Tibial artery (tissue), 4 donors: Measurements from ENCODE around the gene CCBE1.

Experiments used
- DNase-seq, 2 donors: peaks; one replicate each; pipeline ENCODE4 v3.0.0-alpha.2; 2019
- H3K27ac ChIP-seq, 2 donors: fragments of 200-600 bp; sonication (generic) in 1 of 2; 1 replicate in 1 of 2; 2 replicates in 1 of 2; pipeline ENCODE4 v1.5.1; 2018 to 2019; ENCODE audit warnings: mild to moderate bottlenecking in 1 of 2
- H3K27me3 ChIP-seq, 2 donors: fragments of 200-600 bp; sonication (generic) in 1 of 2; one replicate each; pipeline versions ENCODE4 v1.5.1 to v1.6.0; 2016 to 2019
- H3K36me3 ChIP-seq, 3 donors: fragments of 200-600 bp; sonication (generic) in 2 of 3; one replicate each; pipeline ENCODE4 v1.5.1; 2016 to 2019; ENCODE audit warnings: mild to moderate bottlenecking in 2 of 3
- H3K4me1 ChIP-seq, 4 donors: fragments of 200-600 bp; sonication (generic) in 2 of 4; 1 replicate in 3 of 4; 2 replicates in 1 of 4; pipeline ENCODE4 v1.5.1; 2016 to 2019
- H3K4me3 ChIP-seq, 2 donors: fragments of 200-600 bp; sonication (generic) in 1 of 2; 1 replicate in 1 of 2; 2 replicates in 1 of 2; pipeline ENCODE4 v1.5.1; 2018 to 2019; ENCODE audit warnings: mild to moderate bottlenecking in 2 of 2
- H3K9me3 ChIP-seq, 3 donors: fragments of 200-600 bp; sonication (generic) in 1 of 3; one replicate each; pipeline ENCODE4 v1.5.1; 2016 to 2019
- CTCF ChIP-seq, 2 experiments: fragments of 200-600 bp in 1 of 2; fragments of 450-650 bp in 1 of 2; IDR thresholded peaks; one replicate each; pipeline ENCODE4 v1.5.1; 2017 to 2019; ENCODE audit warnings: antibody characterized with exemption in 2 of 2, mild to moderate bottlenecking in 1 of 2, moderate library complexity in 1 of 2
- intact Hi-C: fragments of 100-400 bp; cut with DNase I; formaldehyde crosslinking; loops from one replicate; pipeline ENCODE4 v1.15.0; 2023; ENCODE audit warnings: low total_unique reads

CCBE1 gene

GRCh38 chr18:59579509-59579908 is 117.7 kb downstream of the CCBE1 start:
- H3K4me1 ChIP-seq = no peaks in the 10 kb centered on the region
- peaks cover 0 to 10% of the 10 kb centered on the region in 2 donors for H3K27me3 ChIP-seq
- no peaks in the 10 kb centered on the region for H3K9me3 ChIP-seq
- H3K27ac ChIP-seq = no peak overlapping the region
- TF ChIP-seq CTCF (IDR thresholded peaks at IDR 0.05) = no peak
- DNase-seq = no peak
- no peaks in the 10 kb centered on the region for H3K36me3 ChIP-seq
- H3K4me3 ChIP-seq = no peak overlapping the region
- intact Hi-C loops = no loop called here

GRCh38 chr18:59577386-59577655 is 119.9 kb downstream of the CCBE1 start:
- DNase-seq = no peak
- no peaks in the 10 kb centered on the region for H3K9me3 ChIP-seq
- no peak for TF ChIP-seq CTCF (IDR thresholded peaks at IDR 0.05)
- H3K4me1 ChIP-seq = no peaks in the 10 kb centered on the region
- H3K4me3 ChIP-seq = no peak overlapping the region
- H3K36me3 ChIP-seq = no peaks in the 10 kb centered on the region
- intact Hi-C loops = no loop called here
- no peak overlapping the region for H3K27ac ChIP-seq
- H3K27me3 ChIP-seq = peaks cover 0 to 10% of the 10 kb centered on the region in 2 donors

GRCh38 chr18:59576541-59577385 is 120.5 kb downstream of the CCBE1 start:
- no peak overlapping the region for H3K27ac ChIP-seq
- peaks cover 0 to 7% of the 10 kb centered on the region in 2 donors for H3K27me3 ChIP-seq
- no peaks in the 10 kb centered on the region for H3K36me3 ChIP-seq
- no peak for TF ChIP-seq CTCF (IDR thresholded peaks at IDR 0.05)
- no peak overlapping the region for H3K4me3 ChIP-seq
- no peaks in the 10 kb centered on the region for H3K4me1 ChIP-seq
- intact Hi-C loops = no loop called here
- H3K9me3 ChIP-seq = no peaks in the 10 kb centered on the region
- DNase-seq = no peak

- DNase-seq = no peak
- no peaks in the 10 kb centered on the region for H3K4me1 ChIP-seq
- H3K9me3 ChIP-seq = no peaks in the 10 kb centered on the region
- peaks cover 0 to 5% of the 10 kb centered on the region in 2 donors for H3K27me3 ChIP-seq
- no peak overlapping the region for H3K4me3 ChIP-seq
- no peak for TF ChIP-seq CTCF (IDR thresholded peaks at IDR 0.05)
- H3K36me3 ChIP-seq = no peaks in the 10 kb centered on the region
- intact Hi-C loops = no loop called here
- H3K27ac ChIP-seq = no peak overlapping the region
These were observed 121.2 kb downstream of the CCBE1 start for GRCh38 chr18:59575995-59576394.

- DNase-seq = no peak
- Histone ChIP-seq H3K4me1 (no peaks in the 10 kb centered on the region), H3K27me3 (peaks cover 0 to 7% of the 10 kb centered on the region in 2 donors), H3K9me3 (no peaks in the 10 kb centered on the region), H3K4me3 (no peak overlapping the region), H3K36me3 (no peaks in the 10 kb centered on the region), H3K27ac (no peak overlapping the region)
- intact Hi-C loops = no loop called here
- no peak for TF ChIP-seq CTCF (IDR thresholded peaks at IDR 0.05)
These were observed 123.3 kb downstream of the CCBE1 start for GRCh38 chr18:59573962-59574361.
